ENCODE results near the gene KAT7. TPM values are rescaled to one million over a fixed set of nuclear protein-coding genes. Genes with fewer than 3 reads are reported as not detected.

The KAT7 gene
- total RNA-seq, 1 experiment from 2014 or later: 79.5 TPM

GRCh38 chr17:49783791-49784190 is 4.7 kb upstream of the KAT7 start:
- no peaks in the 10 kb centered on the region for H3K9me2 ChIP-seq (ENCODE audit: insufficient read depth)
- H2AFZ ChIP-seq (ENCODE audit: low read depth, low read length, poor library complexity, severe bottlenecking): no peak overlapping the region
- no peaks in the 10 kb centered on the region for H3K79me2 ChIP-seq (ENCODE audit: insufficient read depth, low read length)
- BruUV-seq (replicated peaks): no TSS peak
- no peaks in the 10 kb centered on the region for H4K20me1 ChIP-seq (ENCODE audit: insufficient read depth)
- no peak overlapping the region for H3K4me2 ChIP-seq (ENCODE audit: low read length)
- ChIA-PET RAD21 (ENCODE audit: low non-redundant PET in 1 of 2, low total read pairs in 2 of 2, uncharacterized antibody in 2 of 2, unreplicated experiment in 2 of 2) (no interaction called here), CTCF (interaction anchor here (0.8 kb wide), 1 partner anchor 19 kb away, joined by 4 read pairs; the partner anchor contains the start of gene FAM117A), POLR2A (interaction anchor here (1.8 kb wide), 1 partner anchor 20 kb away, joined by 7 read pairs; the partner anchor contains the start of gene FAM117A)
- no peak for ATAC-seq
- no peak overlapping the region for H3K9ac ChIP-seq (ENCODE audit: low read length)
- H3K4me3 ChIP-seq (replicated peaks in 1 of 2; ENCODE audit: low read depth in 1 of 2, low read length in 2 of 2): no peak overlapping the region
- no peak for DNase-seq (ENCODE audit: low read depth, low spot score)
- H3K36me3 ChIP-seq (ENCODE audit: control insufficient read depth in 1 of 2, insufficient read depth in 2 of 2, low read length in 2 of 2): no peaks in the 10 kb centered on the region
- no peaks in the 10 kb centered on the region for H3K9me3 ChIP-seq (ENCODE audit: control insufficient read depth in 1 of 2, insufficient read depth in 1 of 2, low read depth in 1 of 2, low read length in 2 of 2)
- peaks cover 7 to 10% of the 10 kb centered on the region in 2 experiments for H3K4me1 ChIP-seq (ENCODE audit: control insufficient read depth in 1 of 2, insufficient read depth in 2 of 2, low read length in 2 of 2)
- no peak overlapping the region for H3K27ac ChIP-seq (ENCODE audit: low read depth, low read length)
- intact Hi-C loops (cut with micrococcal nuclease): no loop called here
- no peaks in the 10 kb centered on the region; the same call in 1 of the 2 replicates for H3K27me3 ChIP-seq (ENCODE audit: insufficient read depth, low read length)
- TF ChIP-seq FOSL1 (IDR thresholded peaks at IDR 0.05; ENCODE audit: low read depth): no peak
- TF ChIP-seq ZNF274 (IDR thresholded peaks at IDR 0.05; ENCODE audit: low read depth, low read length): no peak
- TF ChIP-seq POLR2A (IDR thresholded peaks at IDR 0.05; ENCODE audit: borderline replicate concordance, extremely low read depth, insufficient read depth, insufficient read length): no peak

- Histone ChIP-seq H3K9me2 (ENCODE audit: insufficient read depth) (no peaks in the 10 kb centered on the region), H3K79me2 (ENCODE audit: insufficient read depth, low read length) (peaks cover 5% of the 10 kb centered on the region), H3K4me3 (replicated peaks in 1 of 2; ENCODE audit: low read depth in 1 of 2, low read length in 2 of 2) (no peak overlapping the region), H3K9ac (ENCODE audit: low read length) (no peak overlapping the region), H3K4me1 (ENCODE audit: control insufficient read depth in 1 of 2, insufficient read depth in 2 of 2, low read length in 2 of 2) (peaks cover 10 to 15% of the 10 kb centered on the region in 2 experiments), H3K27me3 (ENCODE audit: insufficient read depth, low read length) (no peaks in the 10 kb centered on the region; the same call in 1 of the 2 replicates), H3K36me3 (ENCODE audit: control insufficient read depth in 1 of 2, insufficient read depth in 2 of 2, low read length in 2 of 2) (0 out of 4 replicates have a peak, but pooled peaks cover 0 to 2% of the 10 kb centered on the region in 2 experiments), H4K20me1 (ENCODE audit: insufficient read depth) (peaks cover 5% of the 10 kb centered on the region; the same call in 1 of the 2 replicates), H3K27ac (ENCODE audit: low read depth, low read length) (no peak overlapping the region), H2AFZ (ENCODE audit: low read depth, low read length, poor library complexity, severe bottlenecking) (no peak overlapping the region), H3K9me3 (ENCODE audit: control insufficient read depth in 1 of 2, insufficient read depth in 1 of 2, low read depth in 1 of 2, low read length in 2 of 2) (no peaks in the 10 kb centered on the region), H3K4me2 (ENCODE audit: low read length) (no peak overlapping the region)
- DNase-seq (ENCODE audit: low read depth, low spot score) (no peak), ATAC-seq (no peak)
- RAD21 ChIA-PET (ENCODE audit: low non-redundant PET in 1 of 2, low total read pairs in 2 of 2, uncharacterized antibody in 2 of 2, unreplicated experiment in 2 of 2): no interaction called here
- CTCF ChIA-PET: no interaction called here
- no peak for TF ChIP-seq ZFX (IDR thresholded peaks at IDR 0.05)
- TF ChIP-seq CEBPB (IDR thresholded peaks at IDR 0.05; ENCODE audit: low read depth): no peak
- TF ChIP-seq FOSL1 (IDR thresholded peaks at IDR 0.05; ENCODE audit: low read depth): no peak
- TF ChIP-seq MAX (IDR thresholded peaks at IDR 0.05): no peak
- TF ChIP-seq CBX3 (IDR thresholded peaks at IDR 0.05; ENCODE audit: low read depth): no peak
- no peak for TF ChIP-seq REST (IDR thresholded peaks at IDR 0.05; ENCODE audit: low read depth)
- no peak for TF ChIP-seq ZBTB33 (IDR thresholded peaks at IDR 0.05; ENCODE audit: extremely low read depth, insufficient replicate concordance, low read length)
- no peak for TF ChIP-seq ATF3 (IDR thresholded peaks at IDR 0.05)
- TF ChIP-seq JUND (IDR thresholded peaks at IDR 0.05): no peak
- POLR2A ChIA-PET: interaction anchor here (1.2 kb wide), 1 partner anchor 20 kb away, joined by 4 read pairs; no protein-coding TSS in a partner anchor
- BruUV-seq (replicated peaks): no TSS peak
- intact Hi-C loops (cut with micrococcal nuclease): no loop called here
Observed at GRCh38 chr17:49784636-49785035, 3.8 kb upstream of the KAT7 start.

Data from HCT116 (cell line).